Activated CD8-positive, alpha-beta memory T cell treated with anti-CD3 and anti-CD28 coated beads, Interleukin-2, amount 50 U/mL, for 1 hour (primary cell): ENCODE measurements around the gene SRGAP1.
"Not testable (repeated sequence)": the region's sequence is repeated elsewhere in the genome, so short reads cannot be mapped to it uniquely, and the experiment has no call there.

Experiments used
- DNase-seq: peaks from one replicate; pipeline ENCODE4 v3.0.0-alpha.2; 2020; ENCODE audit errors: extremely low read depth

Gene SRGAP1

DNA sequence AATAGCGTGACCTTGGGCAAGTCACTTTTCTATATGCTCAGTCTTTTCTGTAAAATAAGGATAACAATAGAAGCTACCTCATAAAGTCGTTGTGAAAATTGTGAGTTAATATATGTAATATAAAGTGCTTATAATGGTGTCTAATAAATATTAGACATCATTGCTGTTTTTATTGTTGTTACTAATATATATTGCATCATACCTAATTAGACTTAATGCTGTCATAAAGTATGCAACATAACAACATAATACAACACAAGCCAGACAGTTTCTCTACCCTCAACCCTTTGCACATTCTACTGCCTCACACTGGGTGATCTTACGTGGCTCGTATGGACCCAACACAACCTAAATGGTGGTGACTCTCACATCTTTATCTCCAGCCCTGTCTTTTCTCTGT, 240.7 kb downstream of the SRGAP1 start:
- DNase-seq: no peak

DNA sequence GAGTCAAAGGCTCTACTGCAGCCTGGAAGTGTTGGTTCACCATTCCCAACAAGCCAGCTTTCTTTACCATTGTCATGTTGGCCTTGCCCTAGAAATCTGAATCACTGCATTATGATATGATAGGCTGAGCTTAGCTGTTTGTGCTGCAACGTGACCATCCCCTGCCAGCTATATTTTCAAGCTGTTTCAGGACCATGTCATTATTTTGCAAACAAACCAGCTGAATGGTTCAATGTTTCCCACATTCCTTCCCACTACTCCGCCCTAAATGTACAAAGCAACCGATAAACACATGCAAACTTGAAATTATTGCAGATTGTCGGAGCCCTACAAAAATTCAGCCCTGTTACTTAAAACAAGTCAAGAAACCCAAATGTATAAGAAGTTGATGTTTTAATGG, 241.5 kb downstream of the SRGAP1 start:
- no peak for DNase-seq

DNA sequence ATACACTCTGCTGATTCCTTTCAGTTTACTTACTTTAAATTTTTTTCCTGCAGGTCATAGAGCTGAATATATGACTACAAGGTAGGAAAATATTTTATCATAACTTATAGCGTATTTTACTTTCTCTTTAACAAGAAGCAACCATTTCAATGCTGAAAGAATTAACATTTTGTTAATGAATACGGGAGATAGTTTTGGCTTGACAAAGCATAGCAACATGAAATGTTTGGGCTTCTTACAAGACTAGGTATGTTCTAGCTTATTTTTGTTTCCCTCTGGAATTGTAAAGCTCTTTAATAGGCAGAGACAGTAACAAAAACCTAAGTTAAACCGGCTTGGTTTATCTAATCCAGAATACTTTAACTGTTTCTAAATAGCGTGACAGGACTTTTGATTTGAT, 242.4 kb downstream of the SRGAP1 start:
- no peak for DNase-seq

DNA sequence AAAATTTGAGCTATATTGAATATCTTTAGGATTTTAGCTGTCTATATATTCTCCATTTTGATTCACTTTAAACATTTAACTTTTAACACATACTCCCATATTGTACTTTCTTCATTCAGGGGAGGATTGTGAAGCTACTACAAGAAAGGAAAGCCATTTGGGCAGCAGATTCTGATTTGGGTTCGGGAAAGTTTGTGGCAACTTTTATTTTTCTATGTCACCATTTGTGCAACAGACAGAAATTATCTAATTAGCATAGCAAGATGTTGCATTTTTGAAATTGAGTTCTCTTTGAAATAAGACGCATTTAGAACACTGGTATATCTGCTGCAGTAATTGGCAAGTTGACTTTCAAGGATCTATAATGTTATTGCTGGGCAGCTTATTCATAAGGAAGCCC, 243.3 kb downstream of the SRGAP1 start:
- DNase-seq: no peak

DNA sequence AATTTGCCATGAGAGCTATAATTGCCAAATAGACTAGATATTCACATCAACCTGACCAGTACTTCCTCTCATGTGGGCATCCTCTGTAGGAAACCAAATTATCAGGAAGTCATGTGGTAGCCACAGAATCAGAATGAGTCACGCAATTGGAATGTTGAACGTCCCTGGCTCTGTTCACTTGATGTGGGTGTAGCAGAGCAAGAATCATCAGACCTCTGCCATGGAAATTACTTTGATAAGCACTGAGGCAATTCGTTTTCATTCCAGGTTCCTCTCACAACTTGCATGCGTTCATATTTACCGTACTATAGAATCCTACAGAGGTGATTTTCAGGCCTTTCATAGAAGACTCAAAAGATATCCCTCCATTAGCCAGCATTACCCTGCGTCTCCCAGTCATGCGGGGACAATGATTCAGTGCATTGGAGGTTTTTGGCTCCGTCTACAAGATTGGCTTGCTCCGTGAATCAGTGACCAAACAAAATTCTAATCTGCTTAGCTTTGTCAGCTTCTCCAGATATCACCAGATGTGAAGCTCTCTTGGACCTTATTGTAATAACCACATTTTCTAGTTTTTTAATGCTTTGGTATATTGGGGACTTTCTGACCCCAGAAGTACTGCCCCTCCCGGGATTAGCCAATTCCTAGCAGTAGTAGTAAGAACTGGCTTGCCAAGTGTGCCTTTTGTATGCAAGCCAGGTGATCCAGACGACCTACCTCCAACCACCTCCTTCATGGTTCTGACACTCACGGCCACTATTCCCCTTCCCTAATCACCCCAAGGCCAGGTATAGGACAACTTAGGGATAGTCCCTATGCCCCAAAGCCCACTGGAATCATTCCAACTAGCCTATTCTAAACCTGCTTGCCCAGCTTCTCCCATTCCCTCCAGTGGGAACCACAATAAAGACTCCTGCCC, 244.2 kb downstream of the SRGAP1 start:
- DNase-seq: no peak

DNA sequence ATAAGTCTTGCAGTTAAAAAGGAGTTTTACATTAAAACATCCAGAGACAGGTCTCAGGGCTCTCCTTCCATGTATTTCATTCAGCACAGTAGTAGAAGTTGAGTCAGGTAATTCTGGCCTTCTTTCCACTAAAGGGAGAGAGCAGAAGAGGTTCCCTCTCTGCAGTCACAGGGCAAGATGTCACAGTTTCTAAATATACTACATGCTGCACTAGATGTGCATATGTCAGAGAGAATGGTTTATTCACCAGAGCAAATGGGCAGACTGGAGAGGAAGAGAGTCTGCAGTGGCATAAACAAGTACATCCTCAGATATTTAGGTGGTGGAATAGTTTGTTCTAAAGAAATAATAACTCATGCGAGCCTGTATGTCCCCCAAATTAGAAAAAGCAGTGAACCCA, 245.5 kb downstream of the SRGAP1 start:
- no peak for DNase-seq

DNA sequence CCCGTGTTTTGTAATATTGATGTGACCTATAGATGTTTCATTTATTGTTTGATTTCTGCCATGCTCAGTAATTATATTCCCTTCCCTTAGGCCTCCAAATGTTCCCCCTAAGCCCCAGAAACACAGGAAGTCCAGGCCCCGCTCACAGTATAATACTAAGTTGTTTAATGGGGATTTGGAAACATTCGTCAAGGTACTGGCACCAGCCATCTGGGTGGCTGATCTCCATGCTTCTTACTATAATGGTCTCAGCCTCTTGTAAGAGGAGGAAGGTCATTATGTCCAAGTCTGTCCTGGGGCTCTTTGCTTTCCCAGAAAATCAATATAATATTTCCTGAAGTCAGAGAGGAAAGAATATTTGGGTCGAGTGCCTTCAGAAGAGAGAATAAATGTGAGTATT, 246.7 kb downstream of the SRGAP1 start:
- no peak for DNase-seq

DNA sequence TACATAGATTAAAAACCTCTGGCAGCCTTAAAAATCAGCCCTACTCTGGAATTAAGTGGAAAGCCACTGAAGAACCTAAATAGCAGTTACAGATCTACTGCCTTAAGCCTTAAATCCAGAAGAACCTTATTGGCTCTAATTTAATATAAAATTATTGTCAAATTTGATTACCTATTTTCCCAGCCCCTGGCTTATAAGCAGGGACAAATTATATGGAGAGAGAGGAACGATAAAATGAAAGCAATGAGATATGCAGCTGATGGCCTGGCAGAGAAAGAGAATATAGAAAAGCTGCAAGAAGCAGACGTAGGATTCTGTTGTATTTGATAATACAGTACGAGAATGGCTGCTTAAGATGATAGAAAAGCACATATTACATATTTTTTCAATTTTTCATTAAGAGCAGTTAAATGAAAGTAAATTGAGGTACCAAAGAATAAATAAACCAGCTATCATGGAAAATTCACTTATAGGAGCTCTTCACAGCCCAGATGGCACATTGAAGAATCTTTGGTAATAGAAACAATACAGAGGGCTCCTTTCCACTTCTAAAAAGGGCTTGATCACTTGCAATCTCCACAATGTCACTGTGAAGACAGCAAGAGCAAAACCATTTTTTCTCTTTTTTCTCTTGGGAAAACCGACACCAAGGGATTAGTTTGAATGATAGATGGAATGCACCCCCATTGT, 248.2 kb downstream of the SRGAP1 start:
- DNase-seq: no peak

DNA sequence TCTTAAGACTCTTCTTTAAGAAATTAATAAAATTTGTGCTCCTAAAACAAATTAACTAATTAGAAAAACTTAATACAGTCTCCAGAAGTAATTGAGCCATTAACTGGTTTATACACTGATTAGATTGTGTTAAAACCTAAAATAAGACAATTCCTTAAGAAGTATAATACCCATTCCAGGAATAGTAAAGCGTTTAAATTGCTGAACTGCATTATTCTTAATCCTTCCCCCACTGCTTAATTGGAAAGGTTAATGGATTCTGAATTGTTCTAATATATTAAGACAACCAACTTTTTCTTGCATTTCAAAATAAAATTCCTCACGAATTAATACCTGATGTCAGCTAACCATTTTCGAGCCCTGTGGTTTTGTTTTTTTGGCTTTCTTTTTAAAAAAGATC, 249.2 kb downstream of the SRGAP1 start:
- DNase-seq: no peak

DNA sequence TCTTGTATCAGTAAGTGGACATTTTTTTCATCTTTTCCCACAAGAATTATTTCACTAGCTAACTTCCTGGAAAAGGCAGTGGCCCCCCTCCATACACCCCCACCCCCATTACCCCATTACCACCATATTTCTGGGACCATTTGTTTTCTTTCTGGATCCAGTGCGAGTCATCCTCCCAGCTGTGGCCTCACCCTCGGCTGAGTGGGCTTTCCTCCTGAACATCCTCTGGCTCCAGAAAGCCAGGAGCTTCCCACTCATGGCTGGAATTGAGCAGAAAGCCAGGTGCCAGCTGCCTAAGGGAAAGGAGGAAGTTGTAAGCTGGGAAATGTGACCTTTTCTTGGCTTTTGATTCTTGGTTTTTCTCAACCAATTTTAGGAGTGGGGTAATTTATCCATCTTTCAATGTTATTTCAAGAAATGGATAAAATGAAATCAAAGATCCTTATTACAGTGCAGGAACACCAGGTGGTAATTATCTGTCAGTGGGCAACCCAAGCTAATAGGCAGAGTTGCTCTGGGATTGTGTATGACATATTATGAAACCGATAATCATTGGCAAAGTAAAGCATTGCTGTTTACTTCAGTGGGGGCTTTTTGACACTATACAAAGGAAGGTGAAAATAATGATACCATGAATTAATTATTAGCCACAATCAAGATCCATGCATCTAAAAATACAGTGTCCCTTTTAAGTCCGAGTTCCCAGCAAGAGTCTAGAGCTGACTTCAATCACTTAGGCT, 253.0 kb downstream of the SRGAP1 start:
- DNase-seq: no peak

DNA sequence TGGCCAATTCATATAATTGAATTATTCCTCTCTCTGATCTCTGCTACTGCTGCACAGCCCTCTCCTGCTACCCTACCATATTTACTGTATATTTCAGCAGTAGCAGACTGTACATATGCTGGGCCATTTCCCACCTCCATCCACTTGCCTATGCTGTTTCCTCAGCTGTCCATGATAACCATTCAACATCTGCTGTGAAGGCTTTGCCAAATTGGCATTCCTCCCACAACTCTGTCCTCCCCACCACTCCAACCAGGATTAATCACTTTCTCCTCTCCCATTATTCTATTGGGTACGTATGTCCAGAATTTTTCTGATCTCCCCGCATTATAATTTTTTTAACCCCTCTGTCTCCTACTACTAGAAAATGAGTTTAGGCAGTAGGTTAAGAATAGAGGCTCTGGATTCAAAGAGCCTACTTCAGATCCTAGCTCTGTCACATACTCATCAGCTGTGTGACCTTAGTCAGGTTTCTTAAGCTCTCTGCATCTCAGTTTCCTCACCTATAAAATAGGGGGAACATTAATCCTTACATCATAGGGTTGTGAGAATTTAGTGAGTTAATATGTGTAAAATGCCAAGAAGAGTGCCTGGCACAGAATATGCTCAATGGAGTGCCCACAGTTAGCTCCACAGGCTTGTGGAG, 254.3 kb downstream of the SRGAP1 start:
- DNase-seq: no peak

DNA sequence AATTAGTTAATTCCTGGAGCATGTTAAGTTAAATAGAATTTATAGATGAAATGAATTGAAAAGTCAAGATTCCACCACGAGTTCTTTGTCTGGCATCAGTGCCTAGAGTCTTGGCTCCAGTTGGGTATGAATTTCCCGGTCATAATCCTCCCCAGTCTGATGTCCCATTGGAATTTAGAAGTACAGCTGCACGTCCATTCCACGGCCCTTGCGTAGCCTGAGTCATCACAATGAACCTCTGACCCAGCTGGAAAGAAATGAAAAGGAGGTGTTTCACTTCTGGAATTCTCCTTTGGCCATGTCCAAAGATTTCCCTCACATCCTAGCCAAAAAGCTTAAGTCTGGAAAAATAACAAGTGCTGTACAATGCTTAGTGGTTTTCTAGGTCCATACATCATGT, 254.9 kb downstream of the SRGAP1 start:
- DNase-seq: no peak

DNA sequence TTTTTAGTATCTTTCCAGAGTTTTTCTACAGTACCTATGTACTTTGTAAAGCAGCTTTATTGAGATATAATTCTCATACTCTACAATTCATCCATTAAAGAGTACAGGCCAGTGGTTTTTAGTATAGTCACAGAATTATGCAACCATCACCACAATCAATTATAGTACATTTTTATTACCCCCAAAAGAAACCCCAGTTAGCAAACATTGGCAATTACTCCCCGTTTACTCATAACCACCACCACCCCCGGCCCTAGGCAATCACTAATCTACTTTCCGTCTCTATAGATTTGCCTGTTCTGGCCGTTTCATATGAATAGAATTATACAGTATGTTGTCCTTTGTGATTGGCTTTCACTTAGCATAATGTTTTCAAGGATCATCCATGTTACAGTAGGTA, 257.8 kb downstream of the SRGAP1 start:
- no peak for DNase-seq

DNA sequence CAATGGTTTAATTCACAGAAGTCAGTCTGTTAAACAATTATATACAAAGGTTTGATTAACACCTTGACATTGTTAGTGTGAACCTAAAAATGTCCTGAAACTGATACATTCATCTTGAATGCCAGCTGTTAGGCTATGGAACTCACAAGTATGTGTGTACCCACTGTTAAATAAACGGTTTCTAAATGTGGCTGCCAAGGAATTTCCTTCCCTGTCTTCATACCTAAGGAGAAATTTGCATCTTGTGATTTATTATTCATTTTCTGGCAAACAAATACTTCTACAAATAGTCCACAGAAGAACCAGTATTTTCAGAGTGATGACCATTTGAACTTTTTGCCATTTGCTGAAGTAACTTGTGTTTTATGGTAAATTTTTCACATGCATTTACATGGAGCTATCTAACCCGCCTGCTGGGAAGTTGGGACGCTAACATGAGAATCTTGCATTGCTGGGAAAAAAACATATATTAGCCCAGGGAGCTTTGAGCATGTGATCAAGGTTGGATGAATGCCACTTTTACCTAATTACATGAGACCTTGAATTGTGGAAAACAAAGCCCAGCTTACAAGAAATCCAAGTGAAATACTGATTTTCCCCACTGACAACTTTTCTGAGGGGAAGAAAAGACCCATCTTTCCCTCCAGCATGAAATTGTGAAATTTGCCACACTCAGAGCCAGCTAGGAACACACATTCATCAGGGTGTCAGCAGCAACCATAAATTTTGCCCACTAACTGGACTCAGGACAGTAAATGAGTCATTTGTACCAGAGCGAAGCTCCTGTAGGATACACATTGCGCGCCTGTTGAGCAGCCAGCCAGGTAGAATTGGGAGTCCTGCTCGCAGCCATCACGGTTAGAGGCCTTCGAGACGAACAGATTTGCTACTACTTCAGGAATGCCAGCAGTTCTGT, 259.6 kb downstream of the SRGAP1 start:
- DNase-seq: no peak

DNA sequence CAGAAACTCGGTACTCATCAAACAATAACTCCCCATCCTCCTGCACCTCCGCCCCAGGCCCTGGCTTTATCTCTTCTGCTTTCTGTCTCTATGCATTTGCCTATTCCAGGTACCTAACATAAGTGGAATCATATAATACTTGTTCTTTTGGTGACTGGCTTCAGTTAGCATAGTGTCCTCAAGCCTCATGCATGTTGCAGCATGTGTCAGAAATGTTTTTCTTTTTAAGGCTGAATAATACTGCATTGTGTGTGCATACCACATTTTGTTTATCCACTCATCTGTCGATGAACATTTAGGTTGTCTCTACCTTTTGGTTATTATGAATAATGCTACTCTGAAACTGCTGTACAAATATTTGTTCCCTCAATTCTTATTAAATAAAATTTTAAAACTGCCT, 260.5 kb downstream of the SRGAP1 start:
- no peak for DNase-seq

DNA sequence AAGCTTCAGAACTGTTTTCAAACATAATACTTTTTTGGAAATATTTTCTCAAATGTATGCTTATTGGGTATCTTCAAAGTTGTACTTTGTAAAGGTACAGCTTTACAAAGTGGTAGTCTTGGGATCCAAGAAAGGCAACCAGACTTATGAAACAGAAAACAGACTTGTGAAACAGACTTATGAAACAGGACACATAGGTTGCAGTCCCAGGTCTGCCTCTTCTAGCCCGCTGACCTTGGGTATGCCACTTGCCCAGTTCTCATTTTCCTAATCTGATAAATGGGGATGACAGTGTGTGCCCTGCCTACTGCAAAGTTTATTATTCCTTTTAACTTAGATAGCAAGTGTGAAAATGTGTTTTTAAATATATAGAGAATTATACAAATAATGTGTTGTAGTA, 263.3 kb downstream of the SRGAP1 start:
- no peak for DNase-seq

DNA sequence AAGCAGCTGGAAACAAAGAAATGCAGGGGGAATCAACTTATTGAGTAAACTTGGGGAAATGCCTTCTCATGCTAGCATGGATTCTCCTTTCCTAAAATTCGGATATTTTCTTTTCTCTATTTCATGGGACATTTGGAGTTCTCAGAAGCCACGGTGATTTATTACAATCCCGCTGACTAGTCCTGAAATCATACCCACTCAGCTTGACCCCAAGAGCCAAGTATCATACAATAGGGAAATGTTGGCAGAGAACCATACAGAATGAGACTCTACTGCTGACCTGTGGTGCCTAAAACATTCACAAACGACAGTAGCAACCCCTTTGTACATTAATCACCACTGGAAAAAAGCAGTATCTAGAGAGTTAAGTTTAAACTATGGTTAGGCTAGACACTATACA, 265.2 kb downstream of the SRGAP1 start:
- DNase-seq: no peak

DNA sequence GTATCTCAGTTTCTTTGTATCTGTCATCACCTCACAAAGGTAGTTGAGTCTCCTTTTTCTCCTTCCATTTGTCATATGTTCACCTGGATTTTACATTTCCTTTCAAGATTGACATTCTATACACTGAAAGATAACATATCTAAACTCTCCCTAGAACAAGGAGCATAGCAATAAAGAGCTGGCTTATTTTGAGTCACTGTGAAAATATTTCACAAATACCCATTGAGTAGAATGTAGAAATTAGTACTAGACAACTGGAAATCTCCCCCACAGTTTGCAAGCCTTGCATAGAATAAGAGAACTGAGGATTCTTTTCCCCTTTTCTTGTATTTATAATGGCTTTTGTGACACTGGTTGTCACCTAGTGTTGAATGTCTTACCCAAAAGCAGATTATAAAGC, 266.4 kb downstream of the SRGAP1 start:
- no peak for DNase-seq

DNA sequence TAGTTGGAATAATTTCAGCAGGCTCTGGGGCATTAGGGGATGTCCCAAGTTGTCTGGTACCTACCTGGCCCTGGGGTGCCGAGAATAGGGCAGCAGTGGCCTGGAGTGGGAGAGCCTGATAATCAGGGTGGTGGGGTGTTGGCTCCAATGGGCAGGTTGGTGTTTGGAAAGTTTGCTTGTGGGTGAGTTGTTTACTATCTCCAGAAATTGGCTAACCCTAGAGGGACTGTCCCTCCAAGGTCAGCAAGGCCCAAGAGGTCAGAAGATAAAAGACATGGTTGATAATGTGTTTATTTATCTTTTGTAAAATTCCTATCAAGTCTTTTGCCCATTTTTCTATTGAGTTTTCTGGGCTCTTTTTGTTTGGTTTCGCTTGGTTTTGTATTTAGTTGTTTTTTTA, 272.5 kb downstream of the SRGAP1 start:
- DNase-seq: no peak

DNA sequence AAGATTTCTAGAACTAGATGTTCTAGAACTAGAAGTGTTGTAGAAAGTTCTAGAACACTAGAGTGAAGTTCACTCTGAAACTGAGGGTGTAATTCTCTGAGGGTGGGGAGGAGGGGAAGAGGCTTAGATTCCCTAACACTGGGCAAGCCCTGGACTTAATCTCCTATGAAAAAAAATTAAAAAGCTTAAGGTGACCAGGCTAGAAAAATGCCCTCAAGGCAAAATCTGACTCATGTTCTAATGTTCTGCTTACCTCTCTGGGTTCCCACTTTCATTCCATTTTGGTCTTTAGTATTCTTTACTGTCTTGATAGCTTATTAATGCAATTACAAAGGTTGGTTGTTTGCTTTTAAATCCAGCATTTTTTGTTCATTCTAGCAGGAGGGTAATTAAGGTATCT, 276.1 kb downstream of the SRGAP1 start:
- DNase-seq: no peak

DNA sequence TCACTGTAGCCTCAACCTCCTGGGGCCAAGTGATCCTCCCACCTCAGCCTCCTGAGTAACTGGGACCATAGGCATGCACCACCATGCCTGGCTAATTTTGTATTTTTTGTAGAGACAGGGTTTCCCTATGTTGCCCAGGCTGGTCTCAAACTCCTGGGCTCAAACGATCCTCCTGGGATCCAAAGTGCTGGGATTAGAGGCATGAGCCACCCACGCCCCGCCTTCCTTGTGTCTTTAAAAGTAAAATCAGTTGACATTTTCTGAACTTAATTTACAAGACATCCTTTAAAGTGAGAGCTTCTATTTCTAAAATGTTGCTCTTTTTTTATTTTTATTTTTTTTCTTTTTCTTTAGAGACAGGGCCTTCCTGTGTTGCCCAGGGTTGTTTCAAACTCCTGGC, 276.6 kb downstream of the SRGAP1 start:
- DNase-seq: not testable (repeated sequence)
